MM.1S (cell line): ENCODE results near the gene PLIN3.

ENCODE experiments used
- DNase-seq: peaks from one replicate; pipeline ENCODE4 v3.0.0-alpha.2; 2015
- H2AFZ ChIP-seq: fragments of 300-600 bp; sonication (generic); 2 replicates; pipeline ENCODE4 v1.6.0; 2016; ENCODE audit warnings: antibody characterized with exemption, low read length
- H3F3A ChIP-seq: fragments of 300-600 bp; sonication (generic); 2 replicates; pipeline ENCODE4 v1.6.1; 2016; ENCODE audit warnings: mild to moderate bottlenecking, antibody characterized with exemption, low read length, moderate library complexity, mixed read lengths; ENCODE audit not compliant: insufficient read depth
- H3K27ac ChIP-seq: fragments of 300-600 bp; sonication (generic); 2 replicates; pipeline ENCODE4 v1.5.1; 2016; ENCODE audit warnings: mild to moderate bottlenecking, low read length
- H3K27me3 ChIP-seq: fragments of 300-600 bp; sonication (generic); replicated peaks from 2 replicates; pipeline ENCODE4 v1.6.0; 2016; ENCODE audit warnings: low read length; ENCODE audit not compliant: insufficient read depth
- H3K36me3 ChIP-seq: fragments of 300-600 bp; sonication (generic); replicated peaks from 2 replicates; pipeline ENCODE4 v1.6.1; 2016; ENCODE audit warnings: mild to moderate bottlenecking, low read length, mixed read lengths; ENCODE audit not compliant: insufficient read depth
- H3K4me1 ChIP-seq: fragments of 300-600 bp; sonication (generic); 2 replicates; pipeline ENCODE4 v1.6.1; 2016; ENCODE audit warnings: low read length, mixed read lengths
- H3K4me2 ChIP-seq: fragments of 300-600 bp; sonication (generic); 2 replicates; pipeline ENCODE4 v1.6.0; 2016; ENCODE audit warnings: low read depth, low read length
- H3K4me3 ChIP-seq: fragments of 300-600 bp; sonication (generic); 2 replicates; pipeline ENCODE4 v1.5.1; 2016; ENCODE audit warnings: low read length, mixed read lengths
- H3K79me2 ChIP-seq: fragments of 300-600 bp; sonication (generic); 2 replicates; pipeline ENCODE4 v1.6.1; 2016; ENCODE audit warnings: mixed run types, low read length, mixed read lengths
- H3K9ac ChIP-seq: fragments of 300-600 bp; sonication (generic); 2 replicates; pipeline ENCODE4 v1.6.1; 2016; ENCODE audit warnings: low read length, mixed read lengths
- H3K9me2 ChIP-seq: fragments of 300-600 bp; sonication (generic); replicated peaks from 2 replicates; pipeline ENCODE4 v1.6.1; 2016; ENCODE audit warnings: mild to moderate bottlenecking, low read length, mixed read lengths; ENCODE audit not compliant: insufficient read depth
- H3K9me3 ChIP-seq: fragments of 300-600 bp; sonication (generic); replicated peaks from 2 replicates; pipeline ENCODE4 v1.6.1; 2016; ENCODE audit warnings: mild to moderate bottlenecking, low read length, mixed read lengths; ENCODE audit not compliant: insufficient read depth
- H4K20me1 ChIP-seq: fragments of 300-600 bp; sonication (generic); 2 replicates; pipeline ENCODE4 v1.6.1; 2016; ENCODE audit warnings: mild to moderate bottlenecking, low read length, moderate library complexity, mixed read lengths; ENCODE audit not compliant: insufficient read depth
- EZH2 ChIP-seq: fragments of 300-600 bp; sonication (generic); optimal IDR thresholded peaks from 2 replicates; pipeline ENCODE3; 2017; ENCODE audit warnings: low read depth, mild to moderate bottlenecking, antibody characterized with exemption, low read length, mixed read lengths
- EZH2phosphoT487 ChIP-seq: fragments of 300-600 bp; sonication (generic); IDR thresholded peaks from 2 replicates; pipeline ENCODE4 v1.6.1; 2018; ENCODE audit warnings: antibody characterized with exemption, low read length
- TF ChIP-seq, protein P1 (sequence below): fragments of 300-600 bp; sonication (generic); IDR thresholded peaks from 2 replicates; pipeline ENCODE4 v1.5.1; 2016; ENCODE audit warnings: antibody characterized with exemption, low read length, mixed read lengths

Gene PLIN3

DNA sequence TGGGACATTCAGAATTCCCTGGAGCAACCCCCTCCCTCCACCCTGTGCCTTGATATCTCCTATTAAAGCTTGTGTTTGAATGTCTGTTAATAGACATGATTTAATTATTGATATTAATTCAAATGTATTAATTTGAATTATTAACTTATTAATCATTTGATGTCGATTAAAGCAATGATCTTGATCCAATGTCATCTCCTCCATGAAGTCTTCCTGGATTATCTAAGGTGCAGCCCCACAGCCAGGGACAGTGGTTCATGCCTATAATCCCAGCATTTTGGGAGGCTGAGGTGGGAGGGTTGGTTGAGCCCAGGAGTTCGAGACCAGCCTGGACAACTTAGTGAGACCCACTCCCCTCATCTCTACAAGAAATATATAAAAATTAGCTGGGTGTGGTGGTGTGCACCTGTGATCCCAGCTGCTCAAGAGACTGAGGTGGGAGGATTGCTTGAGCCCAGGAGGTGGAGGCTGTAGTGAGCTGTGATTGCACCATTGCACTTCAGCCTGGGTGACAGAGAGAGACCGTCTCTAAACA is 66.3 kb downstream of the PLIN3 start:
- Histone ChIP-seq H3K4me1 (no peaks in the 10 kb centered on the region), H3K9me3 (no peaks in the 10 kb centered on the region), H4K20me1 (no peaks in the 10 kb centered on the region), H3K4me2 (no peak overlapping the region), H3K79me2 (peaks cover 6% of the 10 kb centered on the region; the same call in 1 of the 2 replicates), H3K27me3 (no peaks in the 10 kb centered on the region), H3K9ac (no peak overlapping the region), H3K36me3 (0 out of 2 replicates have a peak, but pooled peaks cover 6% of the 10 kb centered on the region), H3K9me2 (no peaks in the 10 kb centered on the region), H3F3A (peaks cover 6% of the 10 kb centered on the region), H3K27ac (no peak overlapping the region), H2AFZ (no peak overlapping the region), H3K4me3 (no peak overlapping the region)
- DNase-seq, result no peak
- no peak for TF ChIP-seq EZH2
- no peak for TF ChIP-seq EZH2phosphoT487
- TF ChIP-seq, protein P1, sequence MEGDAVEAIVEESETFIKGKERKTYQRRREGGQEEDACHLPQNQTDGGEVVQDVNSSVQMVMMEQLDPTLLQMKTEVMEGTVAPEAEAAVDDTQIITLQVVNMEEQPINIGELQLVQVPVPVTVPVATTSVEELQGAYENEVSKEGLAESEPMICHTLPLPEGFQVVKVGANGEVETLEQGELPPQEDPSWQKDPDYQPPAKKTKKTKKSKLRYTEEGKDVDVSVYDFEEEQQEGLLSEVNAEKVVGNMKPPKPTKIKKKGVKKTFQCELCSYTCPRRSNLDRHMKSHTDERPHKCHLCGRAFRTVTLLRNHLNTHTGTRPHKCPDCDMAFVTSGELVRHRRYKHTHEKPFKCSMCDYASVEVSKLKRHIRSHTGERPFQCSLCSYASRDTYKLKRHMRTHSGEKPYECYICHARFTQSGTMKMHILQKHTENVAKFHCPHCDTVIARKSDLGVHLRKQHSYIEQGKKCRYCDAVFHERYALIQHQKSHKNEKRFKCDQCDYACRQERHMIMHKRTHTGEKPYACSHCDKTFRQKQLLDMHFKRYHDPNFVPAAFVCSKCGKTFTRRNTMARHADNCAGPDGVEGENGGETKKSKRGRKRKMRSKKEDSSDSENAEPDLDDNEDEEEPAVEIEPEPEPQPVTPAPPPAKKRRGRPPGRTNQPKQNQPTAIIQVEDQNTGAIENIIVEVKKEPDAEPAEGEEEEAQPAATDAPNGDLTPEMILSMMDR, result no peak

DNA sequence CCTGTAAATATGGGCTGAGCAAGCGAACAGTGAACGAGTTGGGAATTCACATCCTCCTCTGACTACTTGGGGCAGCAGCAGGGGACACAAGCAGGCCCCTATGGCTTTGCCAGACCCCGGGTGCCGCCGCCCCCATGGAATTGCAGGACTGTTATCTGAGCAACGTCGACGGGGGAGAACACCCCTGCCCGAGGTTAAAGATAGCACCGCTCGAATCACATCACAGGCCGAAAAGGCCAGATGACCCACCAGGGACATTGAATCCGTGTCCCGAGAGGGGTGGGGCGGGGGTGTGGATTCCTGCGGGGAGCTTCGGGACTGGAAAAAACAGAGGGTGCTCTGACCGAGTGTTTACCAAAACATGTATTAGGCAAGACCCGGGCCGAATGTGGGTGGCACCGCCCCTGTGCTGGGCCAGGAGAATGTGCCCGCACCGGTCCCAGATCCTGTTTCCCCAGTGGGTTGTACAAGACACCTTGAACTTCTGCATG is 66.8 kb downstream of the PLIN3 start:
- TF ChIP-seq, protein P1, result no peak
- TF ChIP-seq EZH2phosphoT487 (no peak), EZH2 (no peak)
- H3K4me2 ChIP-seq, result no peak overlapping the region
- H3K27ac ChIP-seq, result no peak overlapping the region
- H4K20me1 ChIP-seq, result no peaks in the 10 kb centered on the region
- H3K9ac ChIP-seq, result no peak overlapping the region
- DNase-seq, result no peak
- H3F3A ChIP-seq, result peaks cover 6% of the 10 kb centered on the region
- no peaks in the 10 kb centered on the region for H3K27me3 ChIP-seq
- H3K9me3 ChIP-seq, result no peaks in the 10 kb centered on the region
- H3K36me3 ChIP-seq, result 0 out of 2 replicates have a peak, but pooled peaks cover 6% of the 10 kb centered on the region
- H2AFZ ChIP-seq, result no peak overlapping the region
- H3K4me1 ChIP-seq, result no peaks in the 10 kb centered on the region
- H3K4me3 ChIP-seq, result no peak overlapping the region
- H3K79me2 ChIP-seq, result peaks cover 10% of the 10 kb centered on the region
- no peaks in the 10 kb centered on the region for H3K9me2 ChIP-seq

DNA sequence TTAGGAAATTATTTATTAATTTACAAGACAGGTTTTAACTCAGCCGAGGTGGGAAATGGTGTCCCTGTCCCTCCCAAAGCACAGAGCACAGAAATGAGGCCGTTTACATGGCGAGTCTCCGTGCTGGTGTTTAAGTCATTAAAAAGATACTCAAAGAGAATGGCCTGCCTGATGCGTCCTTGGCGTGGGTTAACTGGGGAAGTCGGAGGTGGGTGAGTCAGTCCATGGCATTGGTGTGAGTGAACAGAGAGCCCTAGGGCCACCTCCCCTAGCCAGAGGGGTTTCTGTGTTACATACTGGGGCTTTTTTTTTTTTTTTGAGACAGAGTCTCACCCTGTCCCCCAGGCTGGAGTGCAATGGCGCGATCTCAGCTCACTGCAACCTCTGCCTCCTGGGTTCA is 72.1 kb downstream of the PLIN3 start:
- peaks cover 7% of the 10 kb centered on the region for H3K4me1 ChIP-seq
- H3F3A ChIP-seq, result peaks cover 6% of the 10 kb centered on the region
- H3K36me3 ChIP-seq, result 0 out of 2 replicates have a peak, but pooled peaks cover 13% of the 10 kb centered on the region
- no peaks in the 10 kb centered on the region for H3K9me2 ChIP-seq
- no peak overlapping the region for H3K4me3 ChIP-seq
- no peaks in the 10 kb centered on the region for H4K20me1 ChIP-seq
- no peak for TF ChIP-seq EZH2phosphoT487
- no peak for TF ChIP-seq EZH2
- TF ChIP-seq, protein P1, result no peak
- H3K27ac ChIP-seq, result no peak overlapping the region
- H2AFZ ChIP-seq, result no peak overlapping the region
- no peak overlapping the region for H3K9ac ChIP-seq
- no peak overlapping the region for H3K4me2 ChIP-seq
- no peaks in the 10 kb centered on the region for H3K27me3 ChIP-seq
- H3K79me2 ChIP-seq, result peaks cover 50% of the 10 kb centered on the region
- no peaks in the 10 kb centered on the region for H3K9me3 ChIP-seq
- DNase-seq, result no peak
